Lower lobe of right lung (tissue), 2 donors: ENCODE data around the gene RBM22. TPM values are rescaled to one million over a fixed set of nuclear protein-coding genes. Genes with fewer than 3 reads are reported as not detected.
A peak's percentile ranks its signal among the peaks of the same experiment; 100 is the strongest.

Experiments
- ATAC-seq, 2 donors: fragments of 200-7000 bp; cut with Tn5 transposase; one replicate each; pipeline ENCODE4 v1.9.1; 2020 to 2022; ENCODE audit warnings: mild to moderate bottlenecking in 2 of 2, moderate library complexity in 2 of 2
- DNase-seq: peaks from one replicate; pipeline ENCODE4 v3.0.0-alpha.2; 2020
- H3K27ac ChIP-seq: fragments of 200-600 bp; one replicate; pipeline ENCODE4 v1.8.0; 2022
- H3K27me3 ChIP-seq: fragments of 200-600 bp; one replicate; pipeline ENCODE4 v1.8.0; 2022; ENCODE audit warnings: low read depth
- H3K36me3 ChIP-seq: fragments of 200-600 bp; one replicate; pipeline ENCODE4 v1.8.0; 2022; ENCODE audit warnings: mild to moderate bottlenecking
- H3K4me1 ChIP-seq: fragments of 200-600 bp; one replicate; pipeline ENCODE4 v1.8.0; 2022
- H3K4me3 ChIP-seq: fragments of 200-600 bp; one replicate; pipeline ENCODE4 v1.8.0; 2022; ENCODE audit warnings: mild to moderate bottlenecking
- H3K9me3 ChIP-seq: fragments of 200-600 bp; one replicate; pipeline ENCODE4 v1.8.0; 2022
- CTCF ChIP-seq: fragments of 200-600 bp; IDR thresholded peaks from one replicate; pipeline ENCODE4 v1.8.0; 2022; ENCODE audit warnings: antibody characterized with exemption, mild to moderate bottlenecking
- intact Hi-C: fragments of 100-400 bp; cut with DNase I; formaldehyde crosslinking; loops from one replicate; pipeline ENCODE4 v1.11.0; 2022
- total RNA-seq: library from RNA; stranded (reverse); fragmentation: NEBNext Ultra II Directional; extraction: Animal tissue kit (Norgen Biotek cat#: 25700); gene quantifications from one replicate; pipeline ENCODE4 v1.2.1, GENCODE V29; 2021
- donor health status: DM: no; HTN: yes; CAD: no; lungs with severe emphysema.

Gene RBM22
- total RNA-seq, 1 donor from 2014 or later: 46.8 TPM

DNA sequence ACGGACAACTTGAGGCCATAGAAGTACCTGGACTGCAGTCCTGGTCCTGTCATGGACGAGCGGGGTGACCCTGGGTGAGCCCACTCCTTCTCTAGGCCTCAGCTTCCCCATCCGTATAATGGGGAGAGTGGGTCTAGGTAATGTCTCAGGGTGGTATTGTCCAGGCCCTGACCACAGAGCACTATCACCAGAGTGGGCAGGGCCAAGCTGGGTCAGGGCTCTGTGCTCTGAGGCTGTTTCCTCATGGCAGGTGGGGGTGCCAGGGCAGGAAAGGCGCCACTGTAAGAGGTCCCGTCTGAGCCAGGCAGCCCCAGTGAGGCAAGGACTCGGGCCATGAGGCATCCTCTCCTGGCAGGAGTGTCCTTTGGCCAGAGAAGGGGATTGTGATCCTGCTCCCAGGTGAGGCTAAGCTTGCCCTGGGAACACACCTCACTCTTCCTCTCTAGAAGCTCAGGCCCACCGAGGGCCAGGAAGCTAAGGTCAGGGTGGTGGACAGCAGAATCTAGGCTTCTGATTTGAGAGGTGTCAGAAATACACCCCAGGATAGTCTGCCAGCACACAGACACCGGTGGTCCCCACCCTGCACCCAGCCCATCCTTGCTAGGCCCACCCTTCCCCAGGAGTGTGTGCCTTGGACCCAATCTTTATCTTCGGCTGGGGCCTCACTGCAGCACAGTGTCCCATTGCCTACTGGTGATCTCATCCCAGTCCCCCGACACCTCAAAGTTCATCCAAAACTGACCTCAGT, 41.3 kb downstream of the RBM22 start:
- no peak overlapping the region for H3K4me3 ChIP-seq
- peak overlapping the region; percentile 18 for H3K27ac ChIP-seq
- H3K27me3 ChIP-seq: no peaks in the 10 kb centered on the region
- ATAC-seq: peak in 1 of 2 donors; percentile 4
- H3K9me3 ChIP-seq: no peaks in the 10 kb centered on the region
- intact Hi-C loops: loop anchor here (5.0 kb wide), 1 partner anchor 97 kb away; no protein-coding TSS in a partner anchor
- TF ChIP-seq CTCF: no peak
- peaks cover 23% of the 10 kb centered on the region for H3K4me1 ChIP-seq
- no peaks in the 10 kb centered on the region for H3K36me3 ChIP-seq
- DNase-seq: no peak

GRCh38 chr5:150658699-150659265, 42.1 kb downstream of the RBM22 start:
- Histone ChIP-seq H3K27ac (no peak overlapping the region), H3K27me3 (no peaks in the 10 kb centered on the region), H3K4me3 (no peak overlapping the region), H3K4me1 (peaks cover 23% of the 10 kb centered on the region), H3K36me3 (no peaks in the 10 kb centered on the region), H3K9me3 (no peaks in the 10 kb centered on the region)
- ATAC-seq (no peak), DNase-seq (no peak)
- intact Hi-C loops: loop anchor here (5.0 kb wide), 1 partner anchor 96 kb away; no protein-coding TSS in a partner anchor
- no peak for TF ChIP-seq CTCF

DNA sequence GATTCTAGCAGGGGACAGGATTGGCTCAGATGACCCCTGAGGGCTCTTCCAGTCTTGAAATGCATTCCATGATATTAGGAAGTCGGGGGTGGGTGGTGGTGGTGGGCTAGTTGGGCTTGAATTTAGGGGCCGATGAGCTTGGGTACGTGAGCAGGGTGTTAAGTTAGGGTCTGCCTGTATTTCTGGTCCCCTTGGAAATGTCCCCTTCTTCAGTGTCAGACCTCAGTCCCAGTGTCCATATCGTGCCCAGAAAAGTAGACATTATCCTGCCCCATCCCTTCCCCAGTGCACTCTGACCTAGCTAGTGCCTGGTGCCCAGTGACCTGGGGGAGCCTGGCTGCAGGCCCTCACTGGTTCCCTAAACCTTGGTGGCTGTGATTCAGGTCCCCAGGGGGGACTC, 42.7 kb downstream of the RBM22 start:
- DNase-seq (no peak), ATAC-seq (no peak)
- H3K4me3 ChIP-seq: no peak overlapping the region
- no peak overlapping the region for H3K27ac ChIP-seq
- intact Hi-C loops: loop anchor here (5.0 kb wide), 1 partner anchor 96 kb away; no protein-coding TSS in a partner anchor
- H3K4me1 ChIP-seq: peaks cover 30% of the 10 kb centered on the region
- TF ChIP-seq CTCF: no peak
- no peaks in the 10 kb centered on the region for H3K36me3 ChIP-seq
- H3K9me3 ChIP-seq: no peaks in the 10 kb centered on the region
- no peaks in the 10 kb centered on the region for H3K27me3 ChIP-seq

- H3K9me3 ChIP-seq: no peaks in the 10 kb centered on the region
- H3K27me3 ChIP-seq: no peaks in the 10 kb centered on the region
- peak overlapping the region; percentile 76 for H3K27ac ChIP-seq
- peak overlapping the region; percentile 58 for H3K4me3 ChIP-seq
- peaks cover 41% of the 10 kb centered on the region for H3K4me1 ChIP-seq
- ATAC-seq (peak; percentile 70 to 84), DNase-seq (peak; percentile 80)
- TF ChIP-seq CTCF: peak; percentile 62
- H3K36me3 ChIP-seq: peaks cover 8% of the 10 kb centered on the region
- intact Hi-C loops: loop anchor here (5.0 kb wide), 1 partner anchor 94 kb away; no protein-coding TSS in a partner anchor
Measured at GRCh38 chr5:150656191-150657132, 44.4 kb downstream of the RBM22 start.

- no peaks in the 10 kb centered on the region for H3K27me3 ChIP-seq
- no peak overlapping the region for H3K27ac ChIP-seq
- no peak overlapping the region for H3K4me3 ChIP-seq
- DNase-seq (no peak), ATAC-seq (no peak)
- peaks cover 21% of the 10 kb centered on the region for H3K36me3 ChIP-seq
- no peaks in the 10 kb centered on the region for H3K9me3 ChIP-seq
- TF ChIP-seq CTCF: no peak
- intact Hi-C loops: loop anchor here (5.0 kb wide), 1 partner anchor 93 kb away; no protein-coding TSS in a partner anchor
- H3K4me1 ChIP-seq: peaks cover 50% of the 10 kb centered on the region
Measured at GRCh38 chr5:150655221-150655620, 45.6 kb downstream of the RBM22 start.
